RCC 7860 (cell line): ENCODE measurements around the gene SRP14.
"Not testable (repeated sequence)": the region's sequence is repeated elsewhere in the genome, so short reads cannot be mapped to it uniquely, and the experiment has no call there.

Source experiments
- DNase-seq: peaks from one replicate; pipeline ENCODE4 v3.0.0-alpha.2; 2015; ENCODE audit warnings: low spot score
- FAIRE-seq: peaks from 2 replicates; lab custom pipeline; 2012; peaks lifted over from hg19 to GRCh38; lab: Jason Lieb, UNC

The SRP14 gene

GRCh38 chr15:40038638-40039543 lies at the start of gene SRP14:
TSS of gene SRP14 (minus strand) at chr15:40039181. CDS start at chr15:40039116, 65 bp downstream.
- peak; percentile 26 for FAIRE-seq
- peak; percentile 78 for DNase-seq

- DNase-seq (peak; percentile 5), FAIRE-seq (no peak)
Measured at GRCh38 chr15:40087991-40088928, 49.3 kb upstream of the SRP14 start.

GRCh38 chr15:40087068-40087810 lies 48.3 kb upstream of the SRP14 start:
- no peak for DNase-seq
- FAIRE-seq, result no peak

- DNase-seq (no peak), FAIRE-seq (no peak)
Measured at GRCh38 chr15:40085266-40085665, 46.3 kb upstream of the SRP14 start.

GRCh38 chr15:40084650-40085049 lies 45.7 kb upstream of the SRP14 start:
- FAIRE-seq (no peak), DNase-seq (peak; percentile 17)

GRCh38 chr15:40082195-40082883 lies 43.4 kb upstream of the SRP14 start:
- no peak for FAIRE-seq
- DNase-seq, result no peak

- FAIRE-seq (no peak), DNase-seq (no peak)
Measured at GRCh38 chr15:40081691-40082194, 42.8 kb upstream of the SRP14 start.

- FAIRE-seq (no peak), DNase-seq (no peak)
Measured at GRCh38 chr15:40080847-40081246, 41.9 kb upstream of the SRP14 start.

GRCh38 chr15:40080104-40080503 lies 41.1 kb upstream of the SRP14 start:
- DNase-seq (no peak), FAIRE-seq (no peak)

GRCh38 chr15:40079456-40079855 lies 40.5 kb upstream of the SRP14 start:
- FAIRE-seq (no peak), DNase-seq (no peak)

- peak; percentile 23 for DNase-seq
- no peak for FAIRE-seq
Measured at GRCh38 chr15:40075298-40076044, 36.5 kb upstream of the SRP14 start.

- not testable (repeated sequence) for DNase-seq, FAIRE-seq
Measured at GRCh38 chr15:40074656-40075055, 35.7 kb upstream of the SRP14 start.

GRCh38 chr15:40073716-40074490 lies 34.9 kb upstream of the SRP14 start:
- not testable (repeated sequence) for FAIRE-seq, DNase-seq

- FAIRE-seq (no peak), DNase-seq (no peak)
Measured at GRCh38 chr15:40072216-40072990, 33.4 kb upstream of the SRP14 start.

- FAIRE-seq (no peak), DNase-seq (no peak)
Measured at GRCh38 chr15:40070608-40071218, 31.7 kb upstream of the SRP14 start.

GRCh38 chr15:40070166-40070557 lies 31.2 kb upstream of the SRP14 start:
- no peak for DNase-seq
- FAIRE-seq, result no peak
